Vagina (tissue), 2 donors: ENCODE results near the gene DGKD.

Experiments
- POLR2A ChIP-seq, 2 donors: fragments of 450-650 bp; IDR thresholded peaks; one replicate each; pipeline ENCODE4 v1.6.1; 2017; ENCODE audit warnings: antibody characterized with exemption in 2 of 2, mild to moderate bottlenecking in 2 of 2, moderate library complexity in 2 of 2
- POLR2AphosphoS5 ChIP-seq, 2 donors: sonication (generic); formaldehyde crosslinking; IDR thresholded peaks; one replicate each; pipeline ENCODE4 v1.9.0; 2017; ENCODE audit warnings: antibody characterized with exemption in 2 of 2, mild to moderate bottlenecking in 2 of 2, low read depth in 1 of 2; ENCODE audit not compliant: insufficient read depth in 1 of 2
- TF ChIP-seq, protein P1 (sequence below), 3 experiments: fragments of 450-650 bp in 2 of 3; fragments of 200-600 bp in 1 of 3; sonication (generic) in 1 of 3; IDR thresholded peaks; one replicate each; pipeline ENCODE4 v1.5.1; 2017 to 2019; ENCODE audit warnings: antibody characterized with exemption in 3 of 3, mild to moderate bottlenecking in 2 of 3, moderate library complexity in 2 of 3

DNA sequence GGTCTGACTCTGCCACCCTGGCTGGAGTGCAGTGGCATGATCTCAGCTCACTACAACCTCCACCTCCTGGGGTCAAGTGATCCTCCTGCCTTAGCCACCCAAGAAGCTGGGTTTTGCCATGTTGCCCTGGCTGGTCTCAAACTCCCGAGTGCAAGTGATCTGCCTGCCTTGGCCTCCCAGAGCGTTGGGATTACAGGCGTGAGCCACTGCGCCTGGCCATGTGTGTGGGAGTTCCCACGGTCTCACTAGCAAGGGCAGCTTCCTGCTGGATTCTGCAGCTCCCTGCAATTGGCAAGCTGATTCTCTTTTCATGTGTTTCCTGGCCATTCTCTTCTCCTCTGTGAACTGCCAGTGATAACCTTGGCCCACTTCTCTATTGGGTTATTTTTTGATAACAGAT, 128.3 kb downstream of the DGKD start:
- TF ChIP-seq, protein P1, sequence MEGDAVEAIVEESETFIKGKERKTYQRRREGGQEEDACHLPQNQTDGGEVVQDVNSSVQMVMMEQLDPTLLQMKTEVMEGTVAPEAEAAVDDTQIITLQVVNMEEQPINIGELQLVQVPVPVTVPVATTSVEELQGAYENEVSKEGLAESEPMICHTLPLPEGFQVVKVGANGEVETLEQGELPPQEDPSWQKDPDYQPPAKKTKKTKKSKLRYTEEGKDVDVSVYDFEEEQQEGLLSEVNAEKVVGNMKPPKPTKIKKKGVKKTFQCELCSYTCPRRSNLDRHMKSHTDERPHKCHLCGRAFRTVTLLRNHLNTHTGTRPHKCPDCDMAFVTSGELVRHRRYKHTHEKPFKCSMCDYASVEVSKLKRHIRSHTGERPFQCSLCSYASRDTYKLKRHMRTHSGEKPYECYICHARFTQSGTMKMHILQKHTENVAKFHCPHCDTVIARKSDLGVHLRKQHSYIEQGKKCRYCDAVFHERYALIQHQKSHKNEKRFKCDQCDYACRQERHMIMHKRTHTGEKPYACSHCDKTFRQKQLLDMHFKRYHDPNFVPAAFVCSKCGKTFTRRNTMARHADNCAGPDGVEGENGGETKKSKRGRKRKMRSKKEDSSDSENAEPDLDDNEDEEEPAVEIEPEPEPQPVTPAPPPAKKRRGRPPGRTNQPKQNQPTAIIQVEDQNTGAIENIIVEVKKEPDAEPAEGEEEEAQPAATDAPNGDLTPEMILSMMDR (IDR thresholded peaks at IDR 0.05): no peak
- TF ChIP-seq POLR2AphosphoS5 (IDR thresholded peaks at IDR 0.05; ENCODE audit: insufficient read depth in 1 of 2, low read depth in 1 of 2) (no peak), POLR2A (IDR thresholded peaks at IDR 0.05) (no peak)
